HG03457 (cell line): ENCODE results near the gene LY6G6F.

Source experiments
- ATAC-seq: cut with Tn5 transposase; IDR thresholded peaks from one replicate; pipeline ENCODE4 v1.9.1; 2021; ENCODE audit warnings: moderate number of reproducible peaks; ENCODE audit not compliant: unreplicated experiment

The LY6G6F gene

GRCh38 chr6:31676322-31676903 lies 30.3 kb upstream of the LY6G6F start:
- ATAC-seq, result no peak

GRCh38 chr6:31676904-31677303 lies 29.8 kb upstream of the LY6G6F start:
- ATAC-seq, result no peak

GRCh38 chr6:31677955-31678354 lies 28.7 kb upstream of the LY6G6F start:
- no peak for ATAC-seq

- no peak for ATAC-seq
These were observed 26.2 kb upstream of the LY6G6F start, which contains the start of gene LY6G5C for GRCh38 chr6:31680226-31681134. TSS of gene LY6G5C (minus strand) at chr6:31681067. CDS start at chr6:31680373, 694 bp downstream.

- no peak for ATAC-seq
These were observed 25.5 kb upstream of the LY6G6F start for GRCh38 chr6:31681135-31681671.

GRCh38 chr6:31683591-31683990 lies 23.1 kb upstream of the LY6G6F start:
- ATAC-seq, result no peak

GRCh38 chr6:31686483-31686882 lies 20.2 kb upstream of the LY6G6F start:
- ATAC-seq, result no peak

GRCh38 chr6:31687321-31687720 lies 19.3 kb upstream of the LY6G6F start:
- ATAC-seq, result no peak

- no peak for ATAC-seq
These were observed 18.6 kb upstream of the LY6G6F start for GRCh38 chr6:31687860-31688693.

- no peak for ATAC-seq
These were observed 17.2 kb upstream of the LY6G6F start for GRCh38 chr6:31689249-31690110.

GRCh38 chr6:31690231-31691077 lies 16.2 kb upstream of the LY6G6F start:
- no peak for ATAC-seq

- ATAC-seq, result no peak
These were observed 15.6 kb upstream of the LY6G6F start for GRCh38 chr6:31691078-31691463.

- ATAC-seq, result no peak
These were observed 15.0 kb upstream of the LY6G6F start for GRCh38 chr6:31691564-31692108.

- no peak for ATAC-seq
These were observed 14.3 kb upstream of the LY6G6F start for GRCh38 chr6:31692353-31692752.

GRCh38 chr6:31692886-31693285 lies 13.8 kb upstream of the LY6G6F start:
- no peak for ATAC-seq

- no peak for ATAC-seq
These were observed 13.1 kb upstream of the LY6G6F start for GRCh38 chr6:31693535-31693934.

GRCh38 chr6:31697555-31697954 lies 9.1 kb upstream of the LY6G6F start:
- no peak for ATAC-seq

GRCh38 chr6:31700740-31701401 lies 5.8 kb upstream of the LY6G6F start:
- ATAC-seq, result no peak
